Psoas muscle (tissue), 8 donors: ENCODE results near the gene SLC8B1. TPM values are rescaled to one million over a fixed set of nuclear protein-coding genes. Genes with fewer than 3 reads are reported as not detected.

Experiments used
- ATAC-seq, 4 donors: fragments of 200-7000 bp; cut with Tn5 transposase; one replicate each; pipeline ENCODE4 v1.9.1; 2020; ENCODE audit warnings: moderate library complexity in 3 of 4, mild to moderate bottlenecking in 2 of 4
- DNase-seq, 2 donors: peaks; one replicate each; pipeline ENCODE4 v3.0.0-alpha.2; 2020
- H3K27ac ChIP-seq: fragments of 200-600 bp; one replicate; pipeline ENCODE4 v1.8.0; 2022
- H3K27me3 ChIP-seq, 3 donors: fragments of 200-600 bp in 1 of 3; one replicate each; pipeline versions ENCODE4 v1.6.1 to v1.8.0; 2013 to 2022; ENCODE audit warnings: low read length in 2 of 3, mild to moderate bottlenecking in 2 of 3, moderate library complexity in 1 of 3; ENCODE audit not compliant: insufficient read depth in 3 of 3
- H3K36me3 ChIP-seq, 2 donors: fragments of 200-600 bp in 1 of 2; one replicate each; pipeline versions ENCODE4 v1.6.1 to v1.8.0; 2013 to 2022; ENCODE audit warnings: low read depth in 1 of 2, mild to moderate bottlenecking in 1 of 2, moderate library complexity in 1 of 2; ENCODE audit not compliant: insufficient read depth in 1 of 2
- H3K4me1 ChIP-seq: fragments of 200-600 bp; one replicate; pipeline ENCODE4 v1.8.0; 2022
- H3K4me3 ChIP-seq: fragments of 200-600 bp; one replicate; pipeline ENCODE4 v1.8.0; 2022; ENCODE audit warnings: mild to moderate bottlenecking
- H3K9me3 ChIP-seq: fragments of 200-600 bp; one replicate; pipeline ENCODE4 v1.8.0; 2022
- WGBS, 3 donors: extraction: QIAGEN DNeasy Blood & Tissue Kit; methylation state at CpG; one replicate each; pipeline versions ENCODE4 v1.1.6 to v1.1.7; 2013; 5-methylcytosine and 5-hydroxymethylcytosine counted together
- intact Hi-C, 2 donors: fragments of 100-400 bp; cut with DNase I; formaldehyde crosslinking; loops; one replicate each; pipeline versions ENCODE4 v1.11.0 to v1.14.2; 2022
- polyA plus RNA-seq, 3 donors: library from polyadenylated mRNA; stranded (reverse); fragments of 200-250 nt; gene quantifications; one replicate each; pipeline ENCODE4 v1.2.3, GENCODE V29; 2013
- total RNA-seq, 4 donors: library from RNA; stranded (reverse); fragmentation: NEBNext Ultra II Directional in 2 of 4; extraction: Animal tissue kit (Norgen Biotek cat#: 25700) in 2 of 4; gene quantifications; one replicate each; pipeline versions ENCODE4 v1.2.1 to v1.2.4, GENCODE V29; 2021 to 2023
- TF ChIP-seq, protein P1 (sequence below): fragments of 200-600 bp; IDR thresholded peaks from one replicate; pipeline ENCODE4 v1.8.0; 2022; ENCODE audit warnings: antibody characterized with exemption
- donor health status: healthy with polysubstance abuse.
- donor health status: DM: no; HTN: no; CAD: no; lungs with moderate emphysema.
- donor health status: Bipolar disorder and iron deficiency.
- donor health status: healthy.
- donor health status: DM: yes; HTN: yes; CAD: no.
- donor health status: DM: no; HTN: no; CAD: no.
- donor health status: DM: no; HTN: no; CAD: no.
- donor health status: DM: yes; HTN: yes; CAD: no.

The SLC8B1 gene
- total and polyA plus RNA-seq, 7 donors, result 5.7 to 10.3 (median 9.2) TPM

DNA sequence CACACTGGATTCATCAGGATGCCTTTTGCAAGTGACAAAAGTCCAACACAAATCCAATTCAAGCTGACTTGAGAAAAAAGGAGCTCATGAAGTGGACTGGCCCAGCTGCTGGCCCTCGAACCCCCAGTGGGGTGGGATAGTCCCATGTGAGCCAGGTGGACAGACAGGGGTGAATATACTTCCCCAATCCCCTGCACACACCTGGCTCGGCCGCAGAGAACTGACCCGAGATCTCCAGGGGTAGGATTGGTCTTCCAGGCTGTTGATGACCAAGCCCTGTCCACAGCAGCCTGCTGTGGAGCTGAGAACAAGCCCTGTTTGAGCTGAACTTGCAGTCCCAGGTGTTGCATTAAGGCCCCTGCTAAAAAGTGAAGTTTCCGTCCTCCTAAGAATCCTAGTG is 57.4 kb downstream of the SLC8B1 start:
- H3K27me3 ChIP-seq, result no peaks in the 10 kb centered on the region
- H3K27ac ChIP-seq, result no peak overlapping the region
- H3K36me3 ChIP-seq, result peaks cover 6 to 96% of the 10 kb centered on the region in 2 donors
- DNase-seq, result peak in 1 of 2 donors; percentile 41
- H3K9me3 ChIP-seq, result no peaks in the 10 kb centered on the region
- intact Hi-C loops, result no loop called here
- peaks cover 8% of the 10 kb centered on the region for H3K4me1 ChIP-seq
- no peak for ATAC-seq
- H3K4me3 ChIP-seq, result no peak overlapping the region
- WGBS, 3 donors, result 89 to 94% (median 91%) methylated on average over 5 of the region's 5 CpGs
- TF ChIP-seq, protein P1, sequence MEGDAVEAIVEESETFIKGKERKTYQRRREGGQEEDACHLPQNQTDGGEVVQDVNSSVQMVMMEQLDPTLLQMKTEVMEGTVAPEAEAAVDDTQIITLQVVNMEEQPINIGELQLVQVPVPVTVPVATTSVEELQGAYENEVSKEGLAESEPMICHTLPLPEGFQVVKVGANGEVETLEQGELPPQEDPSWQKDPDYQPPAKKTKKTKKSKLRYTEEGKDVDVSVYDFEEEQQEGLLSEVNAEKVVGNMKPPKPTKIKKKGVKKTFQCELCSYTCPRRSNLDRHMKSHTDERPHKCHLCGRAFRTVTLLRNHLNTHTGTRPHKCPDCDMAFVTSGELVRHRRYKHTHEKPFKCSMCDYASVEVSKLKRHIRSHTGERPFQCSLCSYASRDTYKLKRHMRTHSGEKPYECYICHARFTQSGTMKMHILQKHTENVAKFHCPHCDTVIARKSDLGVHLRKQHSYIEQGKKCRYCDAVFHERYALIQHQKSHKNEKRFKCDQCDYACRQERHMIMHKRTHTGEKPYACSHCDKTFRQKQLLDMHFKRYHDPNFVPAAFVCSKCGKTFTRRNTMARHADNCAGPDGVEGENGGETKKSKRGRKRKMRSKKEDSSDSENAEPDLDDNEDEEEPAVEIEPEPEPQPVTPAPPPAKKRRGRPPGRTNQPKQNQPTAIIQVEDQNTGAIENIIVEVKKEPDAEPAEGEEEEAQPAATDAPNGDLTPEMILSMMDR, result no peak

GRCh38 chr12:113276946-113277500 is 57.9 kb downstream of the SLC8B1 start:
- Histone ChIP-seq H3K27ac (no peak overlapping the region), H3K4me3 (no peak overlapping the region), H3K36me3 (peaks cover 6 to 92% of the 10 kb centered on the region in 2 donors), H3K27me3 (no peaks in the 10 kb centered on the region), H3K4me1 (peaks cover 13% of the 10 kb centered on the region), H3K9me3 (no peaks in the 10 kb centered on the region)
- 92 to 95% (median 95%) methylated on average over 10 of the region's 10 CpGs for WGBS, 3 donors
- TF ChIP-seq, protein P1, result no peak
- intact Hi-C loops, result no loop called here
- peak in 1 of 2 donors; percentile 28 for DNase-seq
- no peak for ATAC-seq

DNA sequence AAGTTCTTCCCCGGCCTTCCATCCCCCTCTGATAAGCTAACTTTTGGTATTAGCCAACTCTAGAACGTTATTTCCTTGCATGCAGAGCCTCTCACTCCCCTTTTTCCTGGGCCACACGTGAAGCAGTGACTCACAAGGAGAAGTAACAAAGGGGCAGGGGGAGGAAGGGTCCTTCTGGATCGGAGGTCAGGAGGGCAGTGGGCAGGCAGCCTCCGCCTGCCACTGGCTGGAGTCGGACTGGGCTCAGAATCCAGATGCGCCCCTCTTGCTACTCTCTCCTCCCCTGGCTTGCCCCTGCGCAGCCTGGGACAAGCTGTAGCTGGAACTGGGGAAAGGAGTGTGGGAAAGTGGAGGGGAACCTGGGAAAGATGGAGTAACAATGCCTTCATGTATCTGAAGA is 58.6 kb downstream of the SLC8B1 start:
- DNase-seq (peak in 1 of 2 donors; percentile 9), ATAC-seq (no peak)
- intact Hi-C loops, result no loop called here
- Histone ChIP-seq H3K27ac (no peak overlapping the region), H3K27me3 (no peaks in the 10 kb centered on the region), H3K4me1 (peaks cover 21% of the 10 kb centered on the region), H3K9me3 (no peaks in the 10 kb centered on the region), H3K36me3 (peaks cover 6 to 87% of the 10 kb centered on the region in 2 donors), H3K4me3 (no peak overlapping the region)
- 83 to 85% (median 84%) methylated on average over 8 of the region's 8 CpGs for WGBS, 3 donors
- TF ChIP-seq, protein P1, result no peak

- intact Hi-C loops, result loop anchor here in 1 of 2 donors (5.0 kb wide), 1 partner anchor 78 kb away; no protein-coding TSS in a partner anchor
- H3K27ac ChIP-seq, result no peak overlapping the region
- TF ChIP-seq, protein P1, result no peak
Measured at GRCh38 chr12:113274848-113275247, 60.1 kb downstream of the SLC8B1 start.

More at GRCh38 chr12:113274848-113275247, 60.1 kb downstream of the SLC8B1 start:
- Histone ChIP-seq H3K36me3 (peaks cover 4 to 87% of the 10 kb centered on the region in 2 donors), H3K27me3 (no peaks in the 10 kb centered on the region), H3K4me3 (no peak overlapping the region), H3K4me1 (peaks cover 25% of the 10 kb centered on the region), H3K9me3 (no peaks in the 10 kb centered on the region)
- ATAC-seq (no peak), DNase-seq (peak in 1 of 2 donors; percentile 8)
- WGBS, 3 donors, result 85 to 92% (median 88%) methylated on average over 8 of the region's 8 CpGs
